ENCODE measurements around the gene SKP1.

- TF ChIP-seq CTCF (IDR thresholded peaks at IDR 0.05) (no peak), POLR2A (IDR thresholded peaks at IDR 0.05) (no peak), POLR2AphosphoS5 (IDR thresholded peaks at IDR 0.05) (no peak)
These were observed 18.9 kb upstream of the SKP1 start for GRCh38 chr5:134195666-134196065.
